ENCODE measurements around the gene SAMD11. TPM values are rescaled to one million over a fixed set of nuclear protein-coding genes. Genes with fewer than 3 reads are reported as not detected.
"Not testable (repeated sequence)": the region's sequence is repeated elsewhere in the genome, so short reads cannot be mapped to it uniquely, and the experiment has no call there.

The SAMD11 gene
- total RNA-seq, 1 experiment from 2014 or later: 2.3 TPM

DNA sequence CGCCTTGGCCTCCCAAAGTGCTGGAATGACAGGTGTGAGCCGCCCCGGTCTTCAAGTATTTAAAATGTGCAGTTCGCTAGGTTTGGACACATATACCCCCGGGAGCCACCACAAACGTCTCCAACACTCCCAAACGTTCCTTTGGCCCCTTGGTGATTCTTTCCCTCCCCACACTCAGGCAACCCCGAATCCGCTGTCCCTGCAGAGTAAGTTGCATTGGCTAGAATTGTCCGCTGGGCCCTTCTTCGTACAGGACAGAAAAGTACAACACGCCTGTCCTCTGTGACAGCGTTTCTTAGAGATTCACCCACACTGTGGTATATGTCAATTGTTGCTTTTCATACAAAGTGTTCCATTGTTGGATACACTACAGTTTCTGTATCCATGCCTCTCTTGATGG, 61.4 kb downstream of the SAMD11 start:
- TF ChIP-seq CREM (CRISPR knock-in tag; IDR thresholded peaks at IDR 0.05) (no peak), CBFB (CRISPR knock-in tag; IDR thresholded peaks at IDR 0.05; ENCODE audit: low read depth) (no peak), FOXP1 (CRISPR knock-in tag; IDR thresholded peaks at IDR 0.05; ENCODE audit: borderline replicate concordance) (no peak), JUN (CRISPR knock-in tag; IDR thresholded peaks at IDR 0.05) (no peak), OVOL2 (CRISPR knock-in tag; IDR thresholded peaks at IDR 0.05; ENCODE audit: borderline replicate concordance) (no peak), ZNF121 (CRISPR knock-in tag; IDR thresholded peaks at IDR 0.05) (no peak), TEAD1 (CRISPR knock-in tag; IDR thresholded peaks at IDR 0.05) (no peak), GABPB1 (CRISPR knock-in tag; IDR thresholded peaks at IDR 0.05) (no peak), TEAD4 (CRISPR knock-in tag; IDR thresholded peaks at IDR 0.05) (no peak), ZNF416 (CRISPR knock-in tag; IDR thresholded peaks at IDR 0.05) (no peak), GRHL2 (CRISPR knock-in tag; IDR thresholded peaks at IDR 0.05; ENCODE audit: insufficient replicate concordance, severe bottlenecking) (no peak), MXD4 (CRISPR knock-in tag; IDR thresholded peaks at IDR 0.05; ENCODE audit: borderline replicate concordance) (no peak)
- TF ChIP-seq, protein P1, sequence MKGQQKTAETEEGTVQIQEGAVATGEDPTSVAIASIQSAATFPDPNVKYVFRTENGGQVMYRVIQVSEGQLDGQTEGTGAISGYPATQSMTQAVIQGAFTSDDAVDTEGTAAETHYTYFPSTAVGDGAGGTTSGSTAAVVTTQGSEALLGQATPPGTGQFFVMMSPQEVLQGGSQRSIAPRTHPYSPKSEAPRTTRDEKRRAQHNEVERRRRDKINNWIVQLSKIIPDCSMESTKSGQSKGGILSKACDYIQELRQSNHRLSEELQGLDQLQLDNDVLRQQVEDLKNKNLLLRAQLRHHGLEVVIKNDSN (CRISPR knock-in tag; IDR thresholded peaks at IDR 0.05): no peak
- TF ChIP-seq, protein P2, sequence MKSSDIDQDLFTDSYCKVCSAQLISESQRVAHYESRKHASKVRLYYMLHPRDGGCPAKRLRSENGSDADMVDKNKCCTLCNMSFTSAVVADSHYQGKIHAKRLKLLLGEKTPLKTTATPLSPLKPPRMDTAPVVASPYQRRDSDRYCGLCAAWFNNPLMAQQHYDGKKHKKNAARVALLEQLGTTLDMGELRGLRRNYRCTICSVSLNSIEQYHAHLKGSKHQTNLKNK (CRISPR knock-in tag; IDR thresholded peaks at IDR 0.05): no peak
- TF ChIP-seq, protein P3, sequence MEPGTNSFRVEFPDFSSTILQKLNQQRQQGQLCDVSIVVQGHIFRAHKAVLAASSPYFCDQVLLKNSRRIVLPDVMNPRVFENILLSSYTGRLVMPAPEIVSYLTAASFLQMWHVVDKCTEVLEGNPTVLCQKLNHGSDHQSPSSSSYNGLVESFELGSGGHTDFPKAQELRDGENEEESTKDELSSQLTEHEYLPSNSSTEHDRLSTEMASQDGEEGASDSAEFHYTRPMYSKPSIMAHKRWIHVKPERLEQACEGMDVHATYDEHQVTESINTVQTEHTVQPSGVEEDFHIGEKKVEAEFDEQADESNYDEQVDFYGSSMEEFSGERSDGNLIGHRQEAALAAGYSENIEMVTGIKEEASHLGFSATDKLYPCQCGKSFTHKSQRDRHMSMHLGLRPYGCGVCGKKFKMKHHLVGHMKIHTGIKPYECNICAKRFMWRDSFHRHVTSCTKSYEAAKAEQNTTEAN (CRISPR knock-in tag; IDR thresholded peaks at IDR 0.05): no peak
- Mint-ChIP-seq H3K4me3 (no peak overlapping the region), H3K4me1 (no peaks in the 10 kb centered on the region), H3K9me3 (peaks cover 12% of the 10 kb centered on the region), H3K36me3 (no peaks in the 10 kb centered on the region), H3K27ac (no peak overlapping the region), H3K27me3 (ENCODE audit: low read depth) (peaks cover 71% of the 10 kb centered on the region)
- CTCF ChIA-PET: interaction anchor here (0.7 to 6.3 kb wide), 19 partner anchors 9 to 307 kb away, joined by 3 to 77 read pairs (median 6); partner anchors contain the start of genes HES4, PLEKHN1 and UBE2J2
- DNase-seq (ENCODE audit: low spot score): no peak
- no peak for ATAC-seq
- POLR2A ChIA-PET: interaction anchor here (1.2 kb wide), 1 partner anchor 56 kb away, joined by 5 read pairs; no protein-coding TSS in a partner anchor

DNA sequence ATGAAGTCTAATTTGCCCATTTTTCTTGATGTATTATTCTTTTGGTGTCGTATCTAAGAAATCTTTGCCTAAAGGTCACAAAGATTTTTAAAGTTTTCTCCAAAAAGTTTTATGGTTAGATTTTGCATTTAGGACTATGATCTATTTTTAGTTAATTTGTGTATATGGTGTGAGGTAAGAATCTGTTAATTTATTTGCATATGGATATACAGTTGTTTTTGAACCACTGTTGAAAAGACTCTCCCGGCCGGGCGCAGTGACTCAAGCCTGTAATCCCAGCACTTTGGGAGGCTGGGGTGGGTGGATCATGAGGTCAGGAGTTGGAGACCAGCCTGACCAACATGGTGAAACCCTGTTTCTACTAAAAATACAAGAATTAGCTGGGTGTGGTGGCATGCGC, 64.3 kb downstream of the SAMD11 start:
- H3K4me1 Mint-ChIP-seq; H3K4me3 Mint-ChIP-seq; ATAC-seq; H3K36me3 Mint-ChIP-seq; DNase-seq (ENCODE audit: low spot score); CTCF ChIA-PET; H3K27ac Mint-ChIP-seq; POLR2A ChIA-PET: not testable (repeated sequence)
- H3K27me3 Mint-ChIP-seq (ENCODE audit: low read depth): peaks cover 91% of the 10 kb centered on the region
- H3K9me3 Mint-ChIP-seq: peaks cover 21% of the 10 kb centered on the region

DNA sequence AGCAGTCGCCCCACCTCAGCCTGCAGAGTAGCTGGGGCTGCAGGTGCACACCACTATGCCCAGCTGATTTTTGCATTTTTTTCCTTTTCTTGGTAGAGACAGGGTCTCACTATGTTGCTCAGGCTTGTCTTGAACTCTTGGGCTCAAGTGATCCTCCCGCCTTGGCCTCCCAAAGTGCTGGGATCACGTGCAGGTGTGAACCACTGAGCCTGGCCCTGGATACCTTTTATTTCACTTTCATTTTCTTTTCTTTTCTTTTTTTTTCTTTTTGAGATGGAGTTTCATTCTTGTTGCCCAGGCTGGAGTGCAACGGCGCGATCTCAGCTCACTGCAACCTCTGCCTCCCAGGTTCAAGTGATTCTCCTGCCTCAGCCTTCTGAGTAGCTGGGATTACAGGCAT, 67.6 kb downstream of the SAMD11 start:
- CTCF ChIA-PET: not testable (repeated sequence)
- peaks cover 21% of the 10 kb centered on the region for H3K9me3 Mint-ChIP-seq

DNA sequence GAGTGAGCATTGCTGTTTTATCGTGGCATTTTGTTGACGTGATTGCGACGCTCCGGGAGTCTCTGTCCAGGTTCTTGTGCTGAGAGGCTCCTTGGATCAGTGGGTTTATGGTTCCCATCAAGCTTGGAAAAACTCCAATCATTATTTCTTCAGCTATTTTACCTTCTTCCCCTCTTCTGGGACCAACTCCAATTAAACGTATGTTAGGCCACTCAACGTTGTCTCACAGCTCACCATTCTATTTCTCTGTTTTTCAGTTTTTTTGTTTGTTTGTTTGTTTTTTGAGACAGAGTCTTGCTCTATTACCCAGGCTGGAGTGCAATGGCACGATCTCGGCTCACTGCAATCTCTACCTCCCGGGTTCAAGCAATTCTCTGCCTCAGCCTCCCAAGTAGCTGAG, 68.2 kb downstream of the SAMD11 start:
- POLR2A ChIA-PET: no interaction called here

More for the DNA sequence above, 67.6 kb downstream of the SAMD11 start:
- H3K4me1 Mint-ChIP-seq; H3K36me3 Mint-ChIP-seq; DNase-seq (ENCODE audit: low spot score); H3K27ac Mint-ChIP-seq; ATAC-seq; POLR2A ChIA-PET; H3K4me3 Mint-ChIP-seq: not testable (repeated sequence)
- peaks cover 92% of the 10 kb centered on the region for H3K27me3 Mint-ChIP-seq (ENCODE audit: low read depth)

DNA sequence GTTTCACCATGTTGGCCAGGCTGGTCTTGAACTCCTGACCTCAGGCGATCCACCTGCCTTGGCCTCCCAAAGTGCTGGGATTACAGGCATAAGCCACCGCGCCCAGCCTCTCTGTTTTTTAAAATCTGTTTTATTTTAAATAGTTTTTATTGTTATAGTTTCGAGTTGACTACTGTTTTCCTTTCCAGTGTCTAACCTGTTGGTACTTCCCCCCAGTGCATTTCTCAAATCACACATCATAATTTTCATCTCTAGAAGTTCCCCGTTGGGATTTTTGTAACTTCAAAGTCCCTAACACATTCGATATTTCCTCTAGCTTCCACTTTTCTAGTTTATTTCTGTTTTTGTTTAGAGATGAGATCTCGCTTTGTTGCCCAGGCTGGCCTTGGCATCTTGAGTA, 68.6 kb downstream of the SAMD11 start:
- no peak overlapping the region for H3K4me3 Mint-ChIP-seq
- POLR2A ChIA-PET: no interaction called here
- DNase-seq (ENCODE audit: low spot score) (no peak), ATAC-seq (no peak)
- no peak overlapping the region for H3K27ac Mint-ChIP-seq
- CTCF ChIA-PET: interaction anchor here (3.7 kb wide), 1 partner anchor 8 kb away, joined by 17 read pairs; no protein-coding TSS in a partner anchor
- peaks cover 21% of the 10 kb centered on the region for H3K9me3 Mint-ChIP-seq
- peaks cover 92% of the 10 kb centered on the region for H3K27me3 Mint-ChIP-seq (ENCODE audit: low read depth)
- peaks cover 7% of the 10 kb centered on the region; the same call in 1 of the 2 replicates for H3K36me3 Mint-ChIP-seq
- H3K4me1 Mint-ChIP-seq: peaks cover 5% of the 10 kb centered on the region
- no peak for TF ChIP-seq ZNF396 (CRISPR knock-in tag; IDR thresholded peaks at IDR 0.05; ENCODE audit: borderline replicate concordance)
- TF ChIP-seq SMAD4 (CRISPR knock-in tag; IDR thresholded peaks at IDR 0.05): no peak
- no peak for TF ChIP-seq NR2C2 (CRISPR knock-in tag; IDR thresholded peaks at IDR 0.05)
- TF ChIP-seq, protein P4, sequence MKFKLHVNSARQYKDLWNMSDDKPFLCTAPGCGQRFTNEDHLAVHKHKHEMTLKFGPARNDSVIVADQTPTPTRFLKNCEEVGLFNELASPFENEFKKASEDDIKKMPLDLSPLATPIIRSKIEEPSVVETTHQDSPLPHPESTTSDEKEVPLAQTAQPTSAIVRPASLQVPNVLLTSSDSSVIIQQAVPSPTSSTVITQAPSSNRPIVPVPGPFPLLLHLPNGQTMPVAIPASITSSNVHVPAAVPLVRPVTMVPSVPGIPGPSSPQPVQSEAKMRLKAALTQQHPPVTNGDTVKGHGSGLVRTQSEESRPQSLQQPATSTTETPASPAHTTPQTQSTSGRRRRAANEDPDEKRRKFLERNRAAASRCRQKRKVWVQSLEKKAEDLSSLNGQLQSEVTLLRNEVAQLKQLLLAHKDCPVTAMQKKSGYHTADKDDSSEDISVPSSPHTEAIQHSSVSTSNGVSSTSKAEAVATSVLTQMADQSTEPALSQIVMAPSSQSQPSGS (CRISPR knock-in tag; IDR thresholded peaks at IDR 0.05; ENCODE audit: borderline replicate concordance, low read depth): no peak
- TF ChIP-seq, protein P5, sequence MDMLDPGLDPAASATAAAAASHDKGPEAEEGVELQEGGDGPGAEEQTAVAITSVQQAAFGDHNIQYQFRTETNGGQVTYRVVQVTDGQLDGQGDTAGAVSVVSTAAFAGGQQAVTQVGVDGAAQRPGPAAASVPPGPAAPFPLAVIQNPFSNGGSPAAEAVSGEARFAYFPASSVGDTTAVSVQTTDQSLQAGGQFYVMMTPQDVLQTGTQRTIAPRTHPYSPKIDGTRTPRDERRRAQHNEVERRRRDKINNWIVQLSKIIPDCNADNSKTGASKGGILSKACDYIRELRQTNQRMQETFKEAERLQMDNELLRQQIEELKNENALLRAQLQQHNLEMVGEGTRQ (CRISPR knock-in tag; IDR thresholded peaks at IDR 0.05): no peak
- TF ChIP-seq MXD4 (CRISPR knock-in tag; IDR thresholded peaks at IDR 0.05; ENCODE audit: borderline replicate concordance): no peak
- TF ChIP-seq ZBTB21 (CRISPR knock-in tag; IDR thresholded peaks at IDR 0.05; ENCODE audit: borderline replicate concordance): no peak
- TF ChIP-seq, protein P1 (CRISPR knock-in tag; IDR thresholded peaks at IDR 0.05): no peak

More for the DNA sequence above, 68.2 kb downstream of the SAMD11 start:
- ATAC-seq (no peak), DNase-seq (ENCODE audit: low spot score) (no peak)
- H3K27me3 Mint-ChIP-seq (ENCODE audit: low read depth): peaks cover 89% of the 10 kb centered on the region
- peaks cover 4% of the 10 kb centered on the region for H3K4me1 Mint-ChIP-seq
- no peak for TF ChIP-seq ZNF416 (CRISPR knock-in tag; IDR thresholded peaks at IDR 0.05)
- H3K4me3 Mint-ChIP-seq: no peak overlapping the region
- no peak overlapping the region for H3K27ac Mint-ChIP-seq
- H3K9me3 Mint-ChIP-seq: peaks cover 21% of the 10 kb centered on the region
- CTCF ChIA-PET: interaction anchor here (3.7 kb wide), 1 partner anchor 8 kb away, joined by 17 read pairs; no protein-coding TSS in a partner anchor
- peaks cover 7% of the 10 kb centered on the region; the same call in 1 of the 2 replicates for H3K36me3 Mint-ChIP-seq
